ENCODE measurements around the gene TBC1D5.

Gene TBC1D5

GRCh38 chr3:17686613-17687012 is 55.8 kb downstream of the TBC1D5 start:
- no peak overlapping the region for H3K4me3 ChIP-seq (ENCODE audit: low read depth, low read length)
- peak; percentile 17 for DNase-seq (ENCODE audit: low read depth)
- peak; percentile 73 for TF ChIP-seq CTCF (IDR thresholded peaks at IDR 0.05; ENCODE audit: control insufficient read depth, extremely low read depth, insufficient read depth)

DNA sequence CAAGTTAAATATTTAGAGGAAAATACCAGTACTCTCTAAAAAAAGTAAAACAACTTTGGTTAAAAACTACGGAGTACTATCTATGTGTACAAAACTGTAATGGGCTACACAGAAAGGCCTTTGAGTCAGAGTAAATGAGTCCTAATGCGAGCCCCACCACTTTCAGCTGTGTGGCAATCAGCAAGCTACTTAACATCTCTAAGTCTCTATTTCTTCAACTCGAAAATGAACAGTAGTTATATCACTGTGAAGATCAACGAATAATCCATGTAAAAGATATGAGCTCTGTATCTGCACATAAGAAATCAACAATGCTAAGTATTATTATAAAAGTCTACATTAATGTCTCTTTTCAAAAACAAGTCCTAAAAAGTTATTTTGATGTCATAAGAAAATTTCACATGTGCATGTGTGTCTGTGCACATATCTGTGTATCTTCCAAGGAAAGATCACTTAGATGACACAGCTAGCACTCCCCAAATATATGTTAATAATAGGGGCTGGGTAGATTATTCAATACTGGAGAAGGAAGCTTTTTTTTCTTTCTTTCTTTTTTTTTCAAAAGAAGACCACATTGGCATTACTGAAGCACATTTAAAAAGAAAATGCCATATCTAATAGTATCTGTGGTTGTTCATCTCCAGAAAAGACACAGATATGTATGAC is 58.8 kb downstream of the TBC1D5 start:
- no peak overlapping the region for H3K4me3 ChIP-seq (ENCODE audit: low read depth, low read length)
- no peak for TF ChIP-seq CTCF (IDR thresholded peaks at IDR 0.05; ENCODE audit: control insufficient read depth, extremely low read depth, insufficient read depth)
- no peak for DNase-seq (ENCODE audit: low read depth)

DNA sequence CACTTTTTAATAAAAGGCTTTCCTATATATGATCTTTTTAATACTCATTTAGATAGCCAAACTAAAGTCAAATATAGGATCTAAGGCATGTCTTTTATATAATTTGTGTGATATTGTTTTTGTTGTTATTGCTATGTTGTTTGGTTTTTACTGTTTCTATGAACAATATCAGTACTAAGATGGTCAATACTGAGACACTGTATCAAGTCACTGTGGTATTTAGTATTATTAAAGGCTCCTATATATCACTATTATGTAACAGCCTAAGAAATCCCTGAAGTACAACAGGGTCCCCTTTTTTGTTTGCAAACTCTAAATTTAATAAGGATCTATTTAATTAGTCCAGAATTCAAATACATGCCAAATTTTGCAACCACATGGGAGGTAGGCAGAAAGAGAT is 61.9 kb downstream of the TBC1D5 start:
- H3K4me3 ChIP-seq (ENCODE audit: low read depth, low read length), result no peak overlapping the region
- TF ChIP-seq CTCF (IDR thresholded peaks at IDR 0.05; ENCODE audit: control insufficient read depth, extremely low read depth, insufficient read depth), result no peak
- no peak for DNase-seq (ENCODE audit: low read depth)

- no peak overlapping the region for H3K4me3 ChIP-seq (ENCODE audit: low read depth, low read length)
- no peak for DNase-seq (ENCODE audit: low read depth)
- TF ChIP-seq CTCF (IDR thresholded peaks at IDR 0.05; ENCODE audit: control insufficient read depth, extremely low read depth, insufficient read depth), result no peak
Observed at GRCh38 chr3:17678116-17678741, 64.2 kb downstream of the TBC1D5 start.

DNA sequence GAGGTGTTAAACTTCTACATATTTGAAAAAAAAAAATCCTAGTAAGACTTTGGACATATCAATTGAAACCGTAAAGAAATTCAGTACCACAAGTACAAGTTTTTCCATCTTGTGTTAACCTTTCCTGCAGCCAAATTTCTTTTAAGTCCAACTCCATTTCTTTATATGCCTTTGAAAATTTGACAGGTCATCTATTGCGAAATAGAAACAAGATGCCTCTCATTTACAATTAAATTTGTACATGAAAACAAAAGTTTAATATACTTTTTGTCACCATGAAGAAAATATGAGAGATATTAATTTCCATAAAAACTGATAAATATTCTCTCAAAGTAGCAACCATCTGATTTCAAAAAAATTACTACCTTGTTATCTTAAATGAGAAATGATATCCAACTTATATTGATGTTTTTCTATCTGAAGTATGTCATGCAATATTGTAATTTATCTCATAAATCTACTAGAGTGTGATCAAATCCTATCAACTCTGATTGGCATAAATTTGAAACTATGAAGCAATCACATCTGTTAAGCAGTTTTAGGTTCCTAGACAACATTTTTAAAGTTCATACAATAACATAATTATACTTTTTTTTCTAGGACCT is 68.2 kb downstream of the TBC1D5 start:
- DNase-seq (ENCODE audit: low read depth), result no peak
- no peak for TF ChIP-seq CTCF (IDR thresholded peaks at IDR 0.05; ENCODE audit: control insufficient read depth, extremely low read depth, insufficient read depth)
- no peak overlapping the region for H3K4me3 ChIP-seq (ENCODE audit: low read depth, low read length)

- no peak for TF ChIP-seq CTCF (IDR thresholded peaks at IDR 0.05; ENCODE audit: control insufficient read depth, extremely low read depth, insufficient read depth)
- DNase-seq (ENCODE audit: low read depth), result no peak
- no peak overlapping the region for H3K4me3 ChIP-seq (ENCODE audit: low read depth, low read length)
Observed at GRCh38 chr3:17672506-17672905, 69.9 kb downstream of the TBC1D5 start.
